Measurements from ENCODE around the gene ZNF883.
A peak's percentile ranks its signal among the peaks of the same experiment; 100 is the strongest.
"Not testable (repeated sequence)": the region's sequence is repeated elsewhere in the genome, so short reads cannot be mapped to it uniquely, and the experiment has no call there.

ZNF883 gene

GRCh38 chr9:113011911-113012381 is at the start of gene ZNF883:
TSS of gene ZNF883 (minus strand) at chr9:113012192.
- no peak for FAIRE-seq

DNA sequence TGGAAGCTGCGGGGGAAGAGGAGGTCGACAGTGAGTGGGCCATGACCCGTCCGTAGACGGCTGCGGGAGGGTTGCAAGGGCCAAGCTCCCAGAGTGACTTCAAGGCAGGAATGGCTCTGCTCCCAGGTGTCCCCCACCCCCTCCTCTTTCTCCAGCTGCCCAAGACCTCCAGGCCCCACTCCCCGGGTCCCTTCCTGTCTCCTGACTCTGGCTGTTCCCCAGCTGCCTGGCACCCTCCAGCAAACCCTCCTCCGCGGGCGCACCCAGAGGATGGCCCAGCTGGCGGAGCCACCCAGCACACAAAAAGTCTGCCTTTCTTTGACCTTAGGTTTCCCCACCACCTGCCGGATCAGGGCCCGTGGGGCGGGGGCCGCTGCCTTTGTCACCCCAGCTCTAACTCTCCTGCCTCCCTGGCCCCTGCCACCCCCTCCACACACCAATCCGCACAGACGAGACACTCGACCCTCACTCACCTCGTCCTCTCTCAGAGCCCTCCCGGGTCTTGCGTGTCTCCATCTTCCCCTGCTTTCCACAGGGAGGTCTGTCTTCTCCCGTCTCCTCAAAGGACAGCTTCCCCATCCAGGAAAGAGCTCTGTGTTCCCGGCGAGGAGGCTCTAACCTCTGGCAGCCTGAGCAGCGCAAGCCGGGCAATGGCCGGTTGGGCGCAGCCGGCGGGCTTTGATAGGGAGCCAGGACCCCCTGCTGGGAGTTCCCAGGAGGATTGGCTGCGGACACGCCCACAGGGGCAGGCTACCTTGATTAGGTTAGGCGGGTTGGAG is 49.3 kb upstream of the ZNF883 start:
- not testable (repeated sequence) for FAIRE-seq

DNA sequence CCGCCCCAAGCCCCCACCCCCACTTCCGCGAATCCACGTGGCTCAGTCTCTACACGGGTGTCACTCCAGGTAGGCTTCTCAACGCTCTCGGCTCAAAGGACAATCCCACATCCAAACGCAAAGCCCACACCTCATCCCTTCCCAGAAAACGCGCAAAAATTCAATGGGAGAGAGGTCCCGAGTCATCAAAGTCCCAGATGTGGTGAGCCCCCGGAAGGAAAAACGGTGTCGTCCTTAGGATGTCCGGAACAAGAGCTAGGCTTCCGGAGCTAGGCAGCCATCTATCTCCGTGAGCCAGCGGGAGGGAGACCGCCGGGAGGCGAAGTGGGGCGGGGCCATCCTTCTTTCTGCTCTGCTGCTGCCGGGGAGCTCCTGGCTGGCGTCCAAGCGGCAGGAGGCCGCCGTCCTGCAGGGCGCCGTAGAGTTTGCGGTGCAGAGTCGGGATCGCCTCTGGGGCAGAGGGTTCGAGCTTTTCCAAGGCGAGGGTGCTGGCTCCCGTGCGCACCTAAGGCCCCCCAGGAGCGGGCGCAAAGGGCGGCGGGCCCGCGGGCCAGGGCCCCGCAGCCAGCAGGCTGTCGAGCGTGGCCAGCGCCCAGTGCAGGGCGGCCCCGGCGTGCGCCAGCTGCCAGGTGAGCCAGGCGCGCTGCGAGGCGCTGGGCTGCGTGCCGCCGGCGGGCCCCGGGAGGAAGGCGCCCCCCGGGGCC is 47.7 kb upstream of the ZNF883 start:
- not testable (repeated sequence) for FAIRE-seq

DNA sequence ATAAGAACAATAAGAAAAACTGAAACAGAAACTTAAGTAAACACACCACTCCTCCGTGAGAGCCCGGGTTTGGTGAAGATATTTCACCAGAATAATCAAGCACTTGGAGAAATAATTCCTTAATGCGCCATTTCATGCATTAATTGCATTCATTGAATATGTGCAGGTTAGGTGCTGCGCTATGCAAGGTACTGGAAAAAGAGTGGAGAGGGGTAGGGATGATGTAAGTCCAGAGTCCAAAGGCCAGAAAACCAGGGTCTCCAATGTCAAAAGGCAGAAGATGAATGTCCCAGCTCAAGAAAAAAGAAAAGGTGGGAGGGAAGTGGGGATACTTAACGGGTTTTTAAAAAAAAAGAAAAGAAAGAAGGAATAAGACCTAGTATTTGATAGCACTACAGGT is 45.2 kb upstream of the ZNF883 start:
- no peak for FAIRE-seq

- peak; percentile 57 for FAIRE-seq
Measured at GRCh38 chr9:113056191-113057106, 44.5 kb upstream of the ZNF883 start, which contains the start of gene ZFP37. TSS of gene ZFP37 (minus strand) at chr9:113056724. CDS start at chr9:113056688, 36 bp downstream.

GRCh38 chr9:113042884-113043657 is 31.1 kb upstream of the ZNF883 start:
- no peak for FAIRE-seq

DNA sequence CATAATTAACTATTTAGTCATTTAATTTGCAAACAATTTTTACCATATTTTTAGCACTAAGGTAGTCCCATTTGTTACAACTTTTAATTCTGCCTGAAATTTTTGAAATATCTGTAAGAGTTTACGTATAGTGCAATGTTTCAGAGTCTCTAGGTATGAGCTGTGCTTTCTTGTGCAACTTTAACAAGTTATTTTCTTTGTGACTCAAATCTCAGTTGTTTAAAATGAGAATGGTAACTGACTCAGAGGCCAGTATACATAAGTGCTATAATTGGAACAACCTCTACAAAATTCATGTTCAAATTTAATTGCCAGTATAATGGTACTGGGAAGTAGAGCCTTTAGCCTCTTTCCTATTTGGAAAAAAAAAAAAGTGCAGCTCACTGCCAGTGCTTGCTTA is 14.2 kb upstream of the ZNF883 start:
- FAIRE-seq, result no peak

- FAIRE-seq, result no peak
Measured at GRCh38 chr9:113018247-113018646, 6.3 kb upstream of the ZNF883 start.

DNA sequence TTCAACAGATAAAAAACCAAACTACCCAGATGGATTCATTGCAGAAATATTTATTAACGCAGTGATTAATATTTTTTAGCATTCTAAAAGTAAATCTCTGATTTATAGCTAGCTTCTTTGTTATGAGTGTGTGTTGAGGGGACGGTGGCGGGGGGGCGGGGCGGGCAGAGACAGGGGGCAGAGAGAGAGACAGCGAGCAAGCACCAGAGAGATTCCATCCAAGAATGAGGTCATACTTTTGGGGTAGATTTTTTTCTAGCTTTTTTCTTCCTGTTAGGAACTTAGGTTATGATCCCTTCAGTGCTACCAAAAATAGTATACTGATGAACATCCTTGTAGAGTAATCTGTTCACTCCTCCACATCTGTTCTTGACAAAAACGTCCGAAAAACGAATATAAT is 500 bp upstream of the ZNF883 start:
- no peak for FAIRE-seq

- FAIRE-seq, result no peak
Measured at GRCh38 chr9:113005777-113006176, 6.2 kb downstream of the ZNF883 start.

DNA sequence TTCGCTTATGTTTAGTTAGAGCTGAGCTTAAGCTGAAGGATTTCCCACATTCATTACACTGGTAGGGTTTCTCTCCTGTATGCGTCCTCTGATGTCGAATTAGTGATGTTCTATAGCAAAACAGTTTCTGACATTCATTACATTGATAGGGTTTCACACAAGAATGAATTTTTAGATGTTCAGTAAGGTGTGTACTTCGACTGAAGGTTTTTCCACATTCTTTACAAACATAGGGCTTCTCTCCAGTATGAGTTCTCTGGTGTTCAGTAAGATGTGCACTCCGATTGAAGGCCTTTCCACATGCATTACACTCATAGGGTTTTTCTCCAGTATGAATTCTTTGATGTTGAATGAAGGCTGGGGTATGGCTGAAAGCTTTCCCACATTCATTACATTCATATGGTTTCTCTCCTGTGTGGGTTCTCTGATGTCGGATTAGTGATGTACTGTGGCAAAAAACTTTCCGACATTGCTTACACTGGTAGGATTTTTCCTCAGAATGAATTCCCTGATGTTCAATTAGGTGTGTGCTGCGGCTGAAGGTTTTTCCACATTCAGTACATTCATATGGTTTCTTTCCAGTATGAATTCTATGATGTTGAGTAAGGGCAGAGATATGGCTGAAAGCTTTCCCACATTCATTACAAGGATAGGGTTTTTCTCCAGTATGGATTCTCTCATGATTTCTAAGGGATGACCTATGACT is 14.6 kb downstream of the ZNF883 start:
- FAIRE-seq, result no peak

- FAIRE-seq, result no peak
Measured at GRCh38 chr9:112971415-112971814, 40.6 kb downstream of the ZNF883 start.

DNA sequence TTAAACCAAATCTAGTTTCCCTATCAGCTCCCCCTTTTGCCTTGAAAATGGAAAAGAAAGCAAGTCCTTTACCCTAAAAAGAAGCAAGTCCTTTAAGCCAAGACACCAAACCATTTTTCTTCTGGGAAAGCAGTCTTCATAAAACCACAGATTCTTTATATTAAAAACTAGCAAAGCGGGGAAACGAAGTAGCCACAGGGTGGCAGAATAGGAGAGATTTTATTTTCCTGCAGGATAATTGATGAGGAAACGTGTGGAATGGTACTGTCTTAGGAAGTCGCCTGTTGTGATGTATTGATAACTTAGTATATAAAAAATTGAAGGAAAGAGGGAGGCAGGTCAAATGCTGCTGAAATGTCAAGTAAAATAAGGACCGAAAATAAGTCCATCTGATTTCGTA is 41.1 kb downstream of the ZNF883 start:
- no peak for FAIRE-seq

- FAIRE-seq, result no peak
Measured at GRCh38 chr9:112969730-112970129, 42.3 kb downstream of the ZNF883 start.

DNA sequence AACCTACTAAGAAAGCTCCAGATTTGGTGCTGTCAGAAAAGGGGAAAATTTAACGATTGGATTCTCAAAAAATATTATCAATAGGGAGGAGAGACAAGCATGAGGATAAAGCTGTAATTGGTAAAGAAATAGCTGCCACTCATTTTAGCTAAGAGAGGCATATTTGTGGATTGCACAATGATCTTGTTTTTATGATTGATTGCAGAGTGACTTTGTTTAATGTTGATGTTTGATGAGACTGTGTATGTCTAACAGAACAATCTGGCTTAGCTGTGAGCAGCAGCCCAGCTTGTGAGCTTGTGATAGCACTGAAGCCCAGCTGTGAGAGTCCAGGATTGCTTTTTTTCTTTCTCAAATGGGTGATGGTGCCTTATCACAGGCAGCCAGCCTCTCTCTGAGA is 56.4 kb downstream of the ZNF883 start:
- no peak for FAIRE-seq

- no peak for FAIRE-seq
Measured at GRCh38 chr9:112945620-112946208, 66.3 kb downstream of the ZNF883 start.

DNA sequence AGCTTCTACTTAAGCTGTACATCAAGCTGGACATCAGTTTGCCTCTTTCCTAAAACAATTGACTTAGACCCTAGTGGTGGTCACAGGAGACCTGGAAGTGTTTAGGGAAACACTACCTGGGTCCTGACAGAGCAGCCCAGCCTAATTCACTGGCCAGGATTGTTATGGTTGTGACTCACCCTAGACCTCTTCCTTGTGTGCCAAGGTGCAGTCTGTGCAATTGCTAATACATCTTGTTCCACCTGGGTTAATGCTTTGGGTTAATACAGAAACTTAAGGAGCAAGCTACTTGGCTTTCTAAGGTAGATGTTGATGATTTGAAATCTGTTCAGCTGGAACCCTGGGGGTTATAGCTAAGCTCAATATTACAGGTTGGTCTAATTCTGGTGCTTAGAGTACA is 72.6 kb downstream of the ZNF883 start:
- no peak for FAIRE-seq

GRCh38 chr9:112933696-112934095 is 78.3 kb downstream of the ZNF883 start:
- no peak for FAIRE-seq

DNA sequence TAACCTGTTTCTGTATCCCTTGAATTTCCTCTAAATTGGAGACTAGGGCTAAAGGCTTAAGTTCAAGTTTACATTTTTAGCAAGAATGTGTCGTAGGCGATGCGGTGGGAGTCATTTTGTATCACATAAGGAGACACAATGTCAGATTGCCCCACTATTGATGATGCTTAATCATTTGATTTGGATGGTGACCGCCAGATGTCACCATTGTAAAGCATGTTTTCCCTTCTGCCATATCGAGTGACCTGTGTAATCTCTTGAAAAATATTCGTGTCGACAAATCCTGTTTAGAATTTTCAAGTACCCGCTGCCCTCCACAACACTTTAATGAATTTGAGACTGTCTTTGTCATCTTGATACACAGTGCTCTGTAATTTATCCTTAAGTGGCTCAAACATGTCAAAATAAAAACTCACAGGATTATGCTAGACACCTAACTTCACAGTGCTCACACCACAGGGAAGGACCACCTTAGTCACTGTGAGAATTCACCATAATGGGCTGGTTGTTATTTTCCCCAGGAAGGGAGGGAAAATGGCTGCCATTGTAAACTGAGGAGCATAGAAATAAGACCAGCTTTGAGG is 86.8 kb downstream of the ZNF883 start:
- no peak for FAIRE-seq

- FAIRE-seq, result no peak
Measured at GRCh38 chr9:112921549-112921948, 90.4 kb downstream of the ZNF883 start.

DNA sequence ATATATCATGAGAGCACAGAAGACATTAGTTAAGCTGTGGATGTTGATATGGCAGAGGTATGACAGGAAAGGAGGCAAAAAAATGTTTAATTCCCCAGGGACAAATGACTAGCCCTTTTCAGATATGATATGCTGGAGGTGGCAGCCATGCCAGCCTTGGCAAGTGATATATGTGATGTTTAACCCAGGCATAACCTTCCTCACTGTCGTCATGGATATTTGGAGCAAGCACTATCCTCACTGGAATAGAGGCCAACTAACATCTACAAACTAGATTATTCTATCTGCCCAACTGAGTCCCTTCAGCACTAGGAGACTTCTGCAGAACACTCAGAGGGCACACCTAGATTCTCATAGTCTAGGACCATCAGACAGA is 94.0 kb downstream of the ZNF883 start:
- no peak for FAIRE-seq

Measured in TTC549 (cell line).